Keratinocyte (primary cell): Measurements from ENCODE around the gene HYAL3.

Experiments used
- EZH2 ChIP-seq: IDR thresholded peaks from one replicate; pipeline ENCODE4 v1.6.1; 2012; ENCODE audit warnings: inconsistent platforms, mild to moderate bottlenecking, low read length, moderate library complexity
- TF ChIP-seq, protein P1 (sequence below), 3 experiments: IDR thresholded peaks in 1 of 3; conservative IDR thresholded peaks in 1 of 3; optimal IDR thresholded peaks in 1 of 3; 2 replicates in 2 of 3; 3 replicates in 1 of 3; pipeline versions ENCODE3 to v1.5.1; 2011; ENCODE audit warnings: low read length in 3 of 3, mild to moderate bottlenecking in 3 of 3, moderate library complexity in 2 of 3, control low read depth in 1 of 3, inconsistent platforms in 1 of 3; ENCODE audit not compliant: insufficient read depth in 2 of 3; ENCODE audit errors: extremely low read depth in 1 of 3

- TF ChIP-seq, protein P1, sequence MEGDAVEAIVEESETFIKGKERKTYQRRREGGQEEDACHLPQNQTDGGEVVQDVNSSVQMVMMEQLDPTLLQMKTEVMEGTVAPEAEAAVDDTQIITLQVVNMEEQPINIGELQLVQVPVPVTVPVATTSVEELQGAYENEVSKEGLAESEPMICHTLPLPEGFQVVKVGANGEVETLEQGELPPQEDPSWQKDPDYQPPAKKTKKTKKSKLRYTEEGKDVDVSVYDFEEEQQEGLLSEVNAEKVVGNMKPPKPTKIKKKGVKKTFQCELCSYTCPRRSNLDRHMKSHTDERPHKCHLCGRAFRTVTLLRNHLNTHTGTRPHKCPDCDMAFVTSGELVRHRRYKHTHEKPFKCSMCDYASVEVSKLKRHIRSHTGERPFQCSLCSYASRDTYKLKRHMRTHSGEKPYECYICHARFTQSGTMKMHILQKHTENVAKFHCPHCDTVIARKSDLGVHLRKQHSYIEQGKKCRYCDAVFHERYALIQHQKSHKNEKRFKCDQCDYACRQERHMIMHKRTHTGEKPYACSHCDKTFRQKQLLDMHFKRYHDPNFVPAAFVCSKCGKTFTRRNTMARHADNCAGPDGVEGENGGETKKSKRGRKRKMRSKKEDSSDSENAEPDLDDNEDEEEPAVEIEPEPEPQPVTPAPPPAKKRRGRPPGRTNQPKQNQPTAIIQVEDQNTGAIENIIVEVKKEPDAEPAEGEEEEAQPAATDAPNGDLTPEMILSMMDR (optimal IDR thresholded peaks at IDR 0.05 in 1 of 3, IDR thresholded peaks at IDR 0.05 in 1 of 3, conservative IDR thresholded peaks at IDR 0.05 in 1 of 3; ENCODE audit: extremely low read depth in 1 of 3, insufficient read depth in 2 of 3, low read length in 3 of 3), result no peak
- no peak for TF ChIP-seq EZH2
These were observed 41.0 kb downstream of the HYAL3 start for GRCh38 chr3:50258029-50258680.
